NB4 (cell line): ENCODE results near the gene PDE4D.
A peak's percentile ranks its signal among the peaks of the same experiment; 100 is the strongest.

Experiments
- DNase-seq: peaks from one replicate; pipeline ENCODE4 v3.0.0; 2010; ENCODE audit warnings: low read depth
- H3K4me3 ChIP-seq: one replicate; pipeline ENCODE4 v1.5.1; 2011; ENCODE audit warnings: mild to moderate bottlenecking, low read depth, low read length, moderate library complexity
- MYC ChIP-seq: IDR thresholded peaks from 2 replicates; pipeline ENCODE4 v1.6.1; 2011; ENCODE audit warnings: low read depth, low read length
- POLR2A ChIP-seq: IDR thresholded peaks from 2 replicates; pipeline ENCODE4 v1.6.1; 2011; ENCODE audit warnings: mild to moderate bottlenecking; ENCODE audit not compliant: insufficient read length; ENCODE audit errors: extremely low read depth
- TF ChIP-seq, protein P1 (sequence below): IDR thresholded peaks from one replicate; pipeline ENCODE4 v1.5.1; 2012; ENCODE audit warnings: low read depth, low read length
- TF ChIP-seq, protein P2 (sequence below): IDR thresholded peaks from 2 replicates; pipeline ENCODE4 v1.6.1; 2011; ENCODE audit warnings: low read depth, low read length

PDE4D gene

GRCh38 chr5:59049095-59049494 lies 844.4 kb downstream of the PDE4D start:
- no peak overlapping the region for H3K4me3 ChIP-seq
- DNase-seq, result no peak
- TF ChIP-seq, protein P1, sequence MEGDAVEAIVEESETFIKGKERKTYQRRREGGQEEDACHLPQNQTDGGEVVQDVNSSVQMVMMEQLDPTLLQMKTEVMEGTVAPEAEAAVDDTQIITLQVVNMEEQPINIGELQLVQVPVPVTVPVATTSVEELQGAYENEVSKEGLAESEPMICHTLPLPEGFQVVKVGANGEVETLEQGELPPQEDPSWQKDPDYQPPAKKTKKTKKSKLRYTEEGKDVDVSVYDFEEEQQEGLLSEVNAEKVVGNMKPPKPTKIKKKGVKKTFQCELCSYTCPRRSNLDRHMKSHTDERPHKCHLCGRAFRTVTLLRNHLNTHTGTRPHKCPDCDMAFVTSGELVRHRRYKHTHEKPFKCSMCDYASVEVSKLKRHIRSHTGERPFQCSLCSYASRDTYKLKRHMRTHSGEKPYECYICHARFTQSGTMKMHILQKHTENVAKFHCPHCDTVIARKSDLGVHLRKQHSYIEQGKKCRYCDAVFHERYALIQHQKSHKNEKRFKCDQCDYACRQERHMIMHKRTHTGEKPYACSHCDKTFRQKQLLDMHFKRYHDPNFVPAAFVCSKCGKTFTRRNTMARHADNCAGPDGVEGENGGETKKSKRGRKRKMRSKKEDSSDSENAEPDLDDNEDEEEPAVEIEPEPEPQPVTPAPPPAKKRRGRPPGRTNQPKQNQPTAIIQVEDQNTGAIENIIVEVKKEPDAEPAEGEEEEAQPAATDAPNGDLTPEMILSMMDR, result no peak
- TF ChIP-seq MYC (no peak), POLR2A (no peak)
- TF ChIP-seq, protein P2, sequence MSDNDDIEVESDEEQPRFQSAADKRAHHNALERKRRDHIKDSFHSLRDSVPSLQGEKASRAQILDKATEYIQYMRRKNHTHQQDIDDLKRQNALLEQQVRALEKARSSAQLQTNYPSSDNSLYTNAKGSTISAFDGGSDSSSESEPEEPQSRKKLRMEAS, result no peak

DNA sequence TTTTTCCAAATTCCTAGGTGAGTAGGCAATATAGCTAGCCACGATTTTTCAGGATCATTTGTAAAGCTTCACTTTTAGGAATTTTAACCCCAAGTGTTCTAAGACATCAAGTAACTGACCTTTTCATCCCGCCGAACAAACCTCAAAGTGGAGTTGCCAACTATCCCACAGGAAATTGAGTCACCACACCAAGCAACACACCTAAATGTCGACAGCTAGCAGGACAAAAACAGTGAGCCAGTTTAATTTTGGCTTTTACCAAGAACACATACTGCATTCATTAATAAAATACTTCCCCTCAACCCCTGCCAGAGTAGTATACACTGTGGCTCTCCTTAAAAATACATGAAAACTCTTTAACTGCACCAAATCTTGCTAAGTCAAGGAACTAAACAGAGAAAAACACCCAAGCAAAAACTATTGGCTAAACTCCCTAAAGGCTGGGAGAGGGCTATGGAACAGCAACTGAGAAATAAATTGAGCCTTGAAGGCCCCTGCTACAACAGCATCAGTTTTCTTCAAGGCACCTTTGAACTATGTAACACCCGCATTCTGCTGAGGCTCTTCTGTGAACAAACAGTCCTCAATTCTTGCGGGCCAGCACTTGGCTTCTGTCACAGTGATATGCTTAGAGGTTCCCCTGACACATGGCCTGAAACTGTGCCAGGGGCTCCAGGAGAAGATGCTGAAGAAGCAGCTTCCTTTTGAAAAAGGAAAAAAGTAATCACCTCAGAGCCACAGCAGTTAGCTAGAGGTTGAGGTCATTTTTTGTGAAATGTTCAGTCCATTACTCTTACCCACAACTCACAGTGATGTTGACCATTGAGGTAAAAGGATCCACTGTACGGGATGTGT lies 851.1 kb downstream of the PDE4D start:
- peak; percentile 57 for DNase-seq
- no peak overlapping the region for H3K4me3 ChIP-seq
- TF ChIP-seq, protein P1, result no peak
- no peak for TF ChIP-seq POLR2A
- no peak for TF ChIP-seq MYC
- TF ChIP-seq, protein P2, result no peak

- peak overlapping the region; percentile 90 for H3K4me3 ChIP-seq
- DNase-seq, result peak; percentile 22
- TF ChIP-seq MYC (no peak), POLR2A (no peak)
- TF ChIP-seq, protein P1, result no peak
- TF ChIP-seq, protein P2, result no peak
These were observed 852.2 kb downstream of the PDE4D start for GRCh38 chr5:59041355-59041754.

GRCh38 chr5:59040804-59041201 lies 852.7 kb downstream of the PDE4D start:
- DNase-seq, result peak; percentile 2
- peak overlapping the region; percentile 90 for H3K4me3 ChIP-seq
- TF ChIP-seq MYC (no peak), POLR2A (no peak)
- TF ChIP-seq, protein P2, result no peak; the same call in 1 of the 2 replicates
- TF ChIP-seq, protein P1, result no peak

- DNase-seq, result peak; percentile 88
- peak; percentile 21 for TF ChIP-seq POLR2A
- TF ChIP-seq MYC, result peak; percentile 97
- TF ChIP-seq, protein P1, result no peak
- TF ChIP-seq, protein P2, result peak; percentile 93
- H3K4me3 ChIP-seq, result peak overlapping the region; percentile 90
These were observed 853.3 kb downstream of the PDE4D start for GRCh38 chr5:59040024-59040803.
